HCT116 (cell line): Measurements from ENCODE around the gene TECPR1. TPM values are rescaled to one million over a fixed set of nuclear protein-coding genes. Genes with fewer than 3 reads are reported as not detected.

Source experiments
- ATAC-seq: fragments of 200-7000 bp; cut with Tn5 transposase; 2 replicates; pipeline ENCODE4 v1.9.1; 2020; ENCODE audit warnings: mild to moderate bottlenecking, moderate library complexity
- BruUV-seq: library from RNA; stranded (reverse); fragments of 400-500 nt; replicated peaks from 2 replicates; lab custom pipeline; 2021; lab: Mats Ljungman, UMichigan
- CTCF ChIA-PET: fragments of 300-600 bp; sonication (Branson Sonifier 250); formaldehyde crosslinking; loops from one replicate; lab custom pipeline; 2021; ENCODE audit warnings: antibody characterized with exemption; lab: Charles Lee
- POLR2A ChIA-PET: fragments of 300-600, 350-600 bp; sonication (Branson Sonifier 250); formaldehyde crosslinking; loops from one replicate; lab custom pipeline; 2021; ENCODE audit warnings: antibody characterized with exemption; lab: Charles Lee
- RAD21 ChIA-PET, 2 experiments: fragments of 300-600 bp; sonication (Branson Sonifier 250); formaldehyde crosslinking; loops; one replicate each; lab custom pipeline; 2023; ENCODE audit warnings: low total read pairs in 2 of 2; ENCODE audit not compliant: uncharacterized antibody in 2 of 2, unreplicated experiment in 2 of 2, low non-redundant PET in 1 of 2; lab: Charles Lee
- DNase-seq: peaks from one replicate; pipeline ENCODE4 v3.0.0-alpha.2; 2010; ENCODE audit warnings: low read depth, low spot score
- H2AFZ ChIP-seq: fragments of 200-600 bp; shearing (Covaris generic), sonication (generic); 2 replicates; pipeline ENCODE4 v1.6.1; 2017; ENCODE audit warnings: low read depth, mixed run types, mixed read lengths, antibody characterized with exemption, low read length; ENCODE audit not compliant: poor library complexity, severe bottlenecking
- H3K27ac ChIP-seq: 2 replicates; pipeline ENCODE4 v1.5.1; 2012; ENCODE audit warnings: low read depth, low read length
- H3K27me3 ChIP-seq: fragments of 200-600 bp; sonication (generic); 2 replicates; pipeline ENCODE4 v1.6.1; 2016; ENCODE audit warnings: mixed run types, low read length, mixed read lengths; ENCODE audit not compliant: insufficient read depth
- H3K36me3 ChIP-seq, 2 experiments: fragments of 200-500 bp in 1 of 2; fragments of 200-600 bp in 1 of 2; sonication (Bioruptor generic) in 1 of 2; sonication (generic) in 1 of 2; 2 replicates each; pipeline versions ENCODE4 v1.5.1 to v1.6.1; 2014 to 2016; ENCODE audit warnings: low read length in 2 of 2, inconsistent platforms in 1 of 2, mixed read lengths in 1 of 2, mixed run types in 1 of 2; ENCODE audit not compliant: insufficient read depth in 2 of 2, control insufficient read depth in 1 of 2
- H3K4me1 ChIP-seq, 2 experiments: fragments of 200-600 bp in 1 of 2; sonication (generic) in 1 of 2; 2 replicates each; pipeline versions ENCODE4 v1.5.1 to v1.6.1; 2012 to 2017; ENCODE audit warnings: low read length in 2 of 2, inconsistent platforms in 1 of 2, mild to moderate bottlenecking in 1 of 2, mixed read lengths in 1 of 2, mixed run types in 1 of 2, moderate library complexity in 1 of 2; ENCODE audit not compliant: insufficient read depth in 2 of 2, control insufficient read depth in 1 of 2
- H3K4me2 ChIP-seq: fragments of 200-600 bp; sonication (generic); 2 replicates; pipeline ENCODE4 v1.6.1; 2017; ENCODE audit warnings: mixed run types, low read length, mixed read lengths
- H3K4me3 ChIP-seq, 2 experiments: fragments of 200-600 bp in 1 of 2; sonication (generic) in 1 of 2; replicated peaks in 1 of 2; 2 replicates each; pipeline ENCODE4 v1.5.1; 2011 to 2016; ENCODE audit warnings: low read length in 2 of 2, control low read depth in 1 of 2, low read depth in 1 of 2, mild to moderate bottlenecking in 1 of 2, mixed read lengths in 1 of 2, mixed run types in 1 of 2
- H3K79me2 ChIP-seq: fragments of 200-600 bp; sonication (generic); 2 replicates; pipeline ENCODE4 v1.6.1; 2017; ENCODE audit warnings: mild to moderate bottlenecking, mixed run types, low read length, moderate library complexity, mixed read lengths; ENCODE audit not compliant: insufficient read depth
- H3K9ac ChIP-seq: fragments of 200-600 bp; sonication (generic); 2 replicates; pipeline ENCODE4 v1.6.1; 2016; ENCODE audit warnings: low read length, mixed read lengths
- H3K9me2 ChIP-seq: fragments of 200-600 bp; sonication (generic), shearing (Covaris generic); 2 replicates; pipeline ENCODE4 v1.6.1; 2017; ENCODE audit warnings: mixed run types, mild to moderate bottlenecking, moderate library complexity; ENCODE audit not compliant: insufficient read depth
- H3K9me3 ChIP-seq, 2 experiments: fragments of 200-500 bp in 1 of 2; fragments of 200-600 bp in 1 of 2; sonication (Bioruptor generic) in 1 of 2; sonication (generic) in 1 of 2; 2 replicates each; pipeline ENCODE4 v1.6.1; 2014 to 2017; ENCODE audit warnings: low read length in 2 of 2, mixed read lengths in 2 of 2, inconsistent platforms in 1 of 2, low read depth in 1 of 2, mild to moderate bottlenecking in 1 of 2, mixed run types in 1 of 2, moderate library complexity in 1 of 2; ENCODE audit not compliant: control insufficient read depth in 1 of 2, insufficient read depth in 1 of 2
- H4K20me1 ChIP-seq: fragments of 200-600 bp; sonication (generic), shearing (Covaris generic); 2 replicates; pipeline ENCODE4 v1.6.1; 2017; ENCODE audit warnings: mixed run types, mild to moderate bottlenecking, moderate library complexity; ENCODE audit not compliant: insufficient read depth
- CBX3 ChIP-seq: IDR thresholded peaks from 2 replicates; pipeline ENCODE4 v1.6.1; 2012; ENCODE audit warnings: low read depth
- CEBPB ChIP-seq: IDR thresholded peaks from 2 replicates; pipeline ENCODE4 v1.6.1; 2012; ENCODE audit warnings: low read depth
- EGR1 ChIP-seq: IDR thresholded peaks from 2 replicates; pipeline ENCODE4 v1.6.1; 2012; ENCODE audit warnings: low read depth
- FOSL1 ChIP-seq: IDR thresholded peaks from 2 replicates; pipeline ENCODE4 v1.6.1; 2012; ENCODE audit warnings: low read depth
- JUND ChIP-seq: IDR thresholded peaks from 2 replicates; pipeline ENCODE4 v1.6.1; 2012
- POLR2A ChIP-seq: IDR thresholded peaks from 2 replicates; pipeline ENCODE4 v1.7.0; 2011; ENCODE audit warnings: borderline replicate concordance; ENCODE audit not compliant: insufficient read depth, insufficient read length; ENCODE audit errors: extremely low read depth
- POLR2AphosphoS5 ChIP-seq: IDR thresholded peaks from 2 replicates; pipeline ENCODE4 v1.6.1; 2011; ENCODE audit warnings: mild to moderate bottlenecking, low read depth, low read length, moderate library complexity
- SIN3A ChIP-seq: IDR thresholded peaks from 2 replicates; pipeline ENCODE4 v1.6.1; 2012; ENCODE audit warnings: low read depth
- SP1 ChIP-seq: IDR thresholded peaks from 2 replicates; pipeline ENCODE4 v1.6.1; 2012; ENCODE audit warnings: low read depth
- TCF7L2 ChIP-seq: IDR thresholded peaks from 2 replicates; pipeline ENCODE4 v1.7.0; 2011; ENCODE audit warnings: borderline replicate concordance, inconsistent platforms; ENCODE audit not compliant: insufficient read depth, insufficient read length; ENCODE audit errors: extremely low read depth
- YY1 ChIP-seq: IDR thresholded peaks from 2 replicates; pipeline ENCODE4 v1.6.1; 2011; ENCODE audit warnings: low read length, low read depth, moderate library complexity, mild to moderate bottlenecking; ENCODE audit not compliant: insufficient replicate concordance; ENCODE audit errors: extremely low read depth
- ZFX ChIP-seq: fragments of 450-650 bp; IDR thresholded peaks from 2 replicates; pipeline ENCODE4 v1.6.1; 2017
- ZNF274 ChIP-seq: fragments of 200-500 bp; sonication (Bioruptor generic); IDR thresholded peaks from 2 replicates; pipeline ENCODE4 v1.6.1; 2014; ENCODE audit warnings: mild to moderate bottlenecking, low read depth, low read length, inconsistent platforms
- intact Hi-C: fragments of 100-400 bp; cut with micrococcal nuclease; formaldehyde crosslinking; loops from 2 replicates; pipeline ENCODE4 v1.10.0; 2022
- total RNA-seq: library from RNA; stranded (reverse); gene quantifications from one replicate; pipeline ENCODE4 v1.2.1, GENCODE V29; 2021; ENCODE audit not compliant: unreplicated experiment
- TF ChIP-seq, protein P1 (sequence below): IDR thresholded peaks from 2 replicates; pipeline ENCODE4 v1.6.1; 2012
- TF ChIP-seq, protein P2 (sequence below), 3 experiments: fragments of 200-600 bp in 1 of 3; sonication (generic) in 1 of 3; IDR thresholded peaks in 2 of 3; conservative IDR thresholded peaks in 1 of 3; 2 replicates each; pipeline ENCODE4 v1.5.1; 2012 to 2017; ENCODE audit warnings: low read depth in 2 of 3, low read length in 2 of 3, antibody characterized with exemption in 1 of 3, borderline replicate concordance in 1 of 3, control low read depth in 1 of 3, mild to moderate bottlenecking in 1 of 3, mixed read lengths in 1 of 3, mixed run types in 1 of 3, moderate library complexity in 1 of 3; ENCODE audit not compliant: insufficient read depth in 1 of 3

Gene TECPR1
- total RNA-seq, 1 experiment from 2014 or later = 19.9 TPM

DNA sequence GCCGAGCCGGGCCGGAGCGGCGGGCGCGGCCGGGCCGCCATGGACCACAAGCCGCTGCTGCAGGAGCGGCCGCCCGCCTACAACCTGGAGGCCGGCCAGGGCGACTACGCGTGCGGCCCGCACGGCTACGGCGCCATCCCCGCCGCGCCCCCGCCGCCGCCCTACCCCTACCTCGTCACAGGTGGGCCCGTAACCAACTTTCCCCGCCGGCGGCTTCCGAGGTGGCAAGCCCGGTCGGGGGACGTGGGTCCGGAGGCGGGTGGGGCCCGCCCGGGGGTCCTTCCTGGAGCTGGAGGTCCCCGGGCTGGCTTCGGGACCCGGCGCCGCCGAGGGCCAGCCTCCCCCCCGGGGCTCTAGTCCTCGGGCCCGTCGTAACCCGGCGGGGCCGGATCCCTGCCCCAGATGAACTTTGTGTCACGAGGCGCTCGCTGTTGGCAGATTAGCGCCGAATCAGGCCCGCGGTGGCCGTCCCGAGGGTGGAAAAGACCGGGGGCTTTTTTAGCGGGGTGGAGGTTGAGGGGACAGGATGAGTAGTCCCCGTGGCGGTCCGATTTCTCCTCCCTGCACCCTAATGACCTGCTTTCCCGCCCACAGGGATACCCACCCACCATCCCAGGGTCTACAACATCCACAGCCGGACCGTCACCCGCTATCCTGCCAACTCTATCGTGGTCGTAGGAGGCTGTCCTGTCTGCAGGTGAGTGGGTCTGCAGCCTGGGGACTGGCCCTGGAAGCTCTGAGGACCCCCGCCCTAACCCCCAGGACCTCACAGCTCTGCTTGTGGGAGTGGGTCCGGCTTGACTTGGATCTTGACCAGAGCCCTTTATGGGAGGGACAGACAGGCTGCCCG is 29.9 kb upstream of the TECPR1 start:
- TF ChIP-seq SIN3A (no peak), ZFX (peak; percentile 80)
- TF ChIP-seq, protein P1, sequence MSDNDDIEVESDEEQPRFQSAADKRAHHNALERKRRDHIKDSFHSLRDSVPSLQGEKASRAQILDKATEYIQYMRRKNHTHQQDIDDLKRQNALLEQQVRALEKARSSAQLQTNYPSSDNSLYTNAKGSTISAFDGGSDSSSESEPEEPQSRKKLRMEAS = no peak
- Histone ChIP-seq H3K27me3 (no peaks in the 10 kb centered on the region), H3K27ac (peak overlapping the region; percentile 75), H3K36me3 (no peaks in the 10 kb centered on the region), H2AFZ (no peak overlapping the region), H3K4me2 (peak overlapping the region; percentile 95), H3K4me1 (peaks cover 43 to 68% of the 10 kb centered on the region in 2 experiments), H4K20me1 (no peaks in the 10 kb centered on the region), H3K9ac (peak overlapping the region; percentile 95), H3K79me2 (peaks cover 52% of the 10 kb centered on the region), H3K9me3 (no peaks in the 10 kb centered on the region), H3K9me2 (no peaks in the 10 kb centered on the region), H3K4me3 (peak overlapping the region; percentile 81 to 83)
- ChIA-PET RAD21 (no interaction called here), POLR2A (no interaction called here), CTCF (interaction anchor here (1.4 kb wide), 1 partner anchor 119 kb away, joined by 3 read pairs; the partner anchor contains the start of gene BAIAP2L1)
- DNase-seq (no peak), ATAC-seq (peak; percentile 36)
- intact Hi-C loops = no loop called here
- no TSS peak for BruUV-seq

DNA sequence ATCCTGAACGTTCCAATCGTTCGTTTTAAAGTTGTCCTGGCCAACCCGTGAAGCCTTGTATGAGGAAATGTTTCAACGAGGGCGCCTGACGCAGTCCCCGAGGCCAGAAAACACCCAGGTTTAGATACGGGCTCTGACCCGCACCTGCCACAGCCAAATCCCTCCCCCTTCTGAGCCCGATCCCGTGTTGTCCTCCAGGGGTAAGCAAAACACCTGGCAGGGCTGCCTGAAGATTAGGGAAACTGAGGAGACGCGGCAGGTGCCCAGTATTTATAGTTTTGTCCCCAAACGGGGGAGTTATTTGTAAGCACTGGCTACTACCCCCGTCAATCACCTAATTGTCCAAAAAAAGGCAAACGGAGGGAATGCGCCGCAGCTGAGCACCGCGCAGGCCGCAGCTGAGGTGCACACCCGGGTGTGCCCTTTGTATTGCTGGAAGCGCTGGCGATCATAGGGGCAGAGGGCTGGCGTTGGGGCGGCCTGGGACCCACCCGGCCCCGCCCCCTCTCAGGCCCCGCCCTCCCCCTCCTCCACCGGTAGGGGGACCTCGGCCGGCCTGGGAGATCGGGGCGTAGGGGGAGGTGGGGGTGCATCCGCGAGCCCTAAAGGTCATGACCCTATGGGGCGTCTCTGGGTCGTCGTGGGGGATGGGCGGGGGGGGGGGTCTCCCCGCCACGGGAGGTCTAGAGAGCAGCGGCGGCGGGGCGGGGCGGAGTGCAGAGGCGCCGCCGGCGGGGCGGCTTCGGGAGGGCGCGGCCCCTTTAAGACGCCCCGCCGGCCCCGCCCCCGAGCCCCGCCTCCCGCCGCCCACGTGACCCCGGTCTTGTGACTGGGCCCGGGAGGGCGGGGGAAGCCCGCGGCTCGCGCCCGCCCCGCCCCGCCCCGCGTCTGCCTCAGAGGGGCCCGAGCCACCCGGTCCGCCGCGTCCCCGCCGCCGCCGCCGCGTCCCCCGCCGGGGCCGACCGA is 29.0 kb upstream of the TECPR1 start, which contains the start of gene BRI3:
BRI3 (plus strand) TSS at position 896 of the 966 bp plus-strand sequence. CDS start 110 bp downstream, outside the sequence.
- Histone ChIP-seq H3K9me2 (no peaks in the 10 kb centered on the region), H3K4me2 (peak within 1 kb of the TSS; percentile 99), H3K9me3 (no peaks in the 10 kb centered on the region), H3K36me3 (no peaks in the 10 kb centered on the region), H3K9ac (peak within 1 kb of the TSS; percentile 95), H3K27me3 (no peaks in the 10 kb centered on the region), H4K20me1 (no peaks in the 10 kb centered on the region), H3K4me3 (peak within 1 kb of the TSS; percentile 81 to 83), H3K27ac (peak within 1 kb of the TSS; percentile 75), H2AFZ (peak within 1 kb of the TSS; percentile 86), H3K4me1 (peaks cover 34 to 59% of the 10 kb centered on the region in 2 experiments), H3K79me2 (peaks cover 42% of the 10 kb centered on the region)
- RAD21 ChIA-PET = no interaction called here
- peak; percentile 64 for DNase-seq
- TSS peak; percentile 80 for BruUV-seq
- intact Hi-C loops = no loop called here
- CTCF ChIA-PET = no interaction called here
- peak; percentile 81 for ATAC-seq
- POLR2A ChIA-PET = no interaction called here
- peak; percentile 87 for TF ChIP-seq POLR2AphosphoS5
- TF ChIP-seq POLR2A = peak; percentile 85
- TF ChIP-seq, protein P2, sequence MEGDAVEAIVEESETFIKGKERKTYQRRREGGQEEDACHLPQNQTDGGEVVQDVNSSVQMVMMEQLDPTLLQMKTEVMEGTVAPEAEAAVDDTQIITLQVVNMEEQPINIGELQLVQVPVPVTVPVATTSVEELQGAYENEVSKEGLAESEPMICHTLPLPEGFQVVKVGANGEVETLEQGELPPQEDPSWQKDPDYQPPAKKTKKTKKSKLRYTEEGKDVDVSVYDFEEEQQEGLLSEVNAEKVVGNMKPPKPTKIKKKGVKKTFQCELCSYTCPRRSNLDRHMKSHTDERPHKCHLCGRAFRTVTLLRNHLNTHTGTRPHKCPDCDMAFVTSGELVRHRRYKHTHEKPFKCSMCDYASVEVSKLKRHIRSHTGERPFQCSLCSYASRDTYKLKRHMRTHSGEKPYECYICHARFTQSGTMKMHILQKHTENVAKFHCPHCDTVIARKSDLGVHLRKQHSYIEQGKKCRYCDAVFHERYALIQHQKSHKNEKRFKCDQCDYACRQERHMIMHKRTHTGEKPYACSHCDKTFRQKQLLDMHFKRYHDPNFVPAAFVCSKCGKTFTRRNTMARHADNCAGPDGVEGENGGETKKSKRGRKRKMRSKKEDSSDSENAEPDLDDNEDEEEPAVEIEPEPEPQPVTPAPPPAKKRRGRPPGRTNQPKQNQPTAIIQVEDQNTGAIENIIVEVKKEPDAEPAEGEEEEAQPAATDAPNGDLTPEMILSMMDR (IDR thresholded peaks at IDR 0.05 in 2 of 3, conservative IDR thresholded peaks at IDR 0.05 in 1 of 3; ENCODE audit: borderline replicate concordance in 1 of 3, insufficient read depth in 1 of 3, low read depth in 2 of 3, low read length in 2 of 3) = no peak
- no peak for TF ChIP-seq EGR1
- TF ChIP-seq CBX3 = no peak
- no peak for TF ChIP-seq ZNF274
- no peak for TF ChIP-seq FOSL1
- no peak for TF ChIP-seq YY1
- TF ChIP-seq ZFX = no peak
- TF ChIP-seq SP1 = no peak
- TF ChIP-seq CEBPB = no peak
- TF ChIP-seq, protein P1 = no peak
- no peak for TF ChIP-seq JUND
- no peak for TF ChIP-seq TCF7L2
